MM.1S (cell line): ENCODE results near the gene CSTPP1.
"Not testable (repeated sequence)": the region's sequence is repeated elsewhere in the genome, so short reads cannot be mapped to it uniquely, and the experiment has no call there.

Experiments
- DNase-seq: peaks from one replicate; pipeline ENCODE4 v3.0.0-alpha.2; 2015
- H2AFZ ChIP-seq: fragments of 300-600 bp; sonication (generic); 2 replicates; pipeline ENCODE4 v1.6.0; 2016; ENCODE audit warnings: antibody characterized with exemption, low read length
- H3F3A ChIP-seq: fragments of 300-600 bp; sonication (generic); 2 replicates; pipeline ENCODE4 v1.6.1; 2016; ENCODE audit warnings: mild to moderate bottlenecking, antibody characterized with exemption, low read length, moderate library complexity, mixed read lengths; ENCODE audit not compliant: insufficient read depth
- H3K27ac ChIP-seq: fragments of 300-600 bp; sonication (generic); 2 replicates; pipeline ENCODE4 v1.5.1; 2016; ENCODE audit warnings: mild to moderate bottlenecking, low read length
- H3K27me3 ChIP-seq: fragments of 300-600 bp; sonication (generic); replicated peaks from 2 replicates; pipeline ENCODE4 v1.6.0; 2016; ENCODE audit warnings: low read length; ENCODE audit not compliant: insufficient read depth
- H3K36me3 ChIP-seq: fragments of 300-600 bp; sonication (generic); replicated peaks from 2 replicates; pipeline ENCODE4 v1.6.1; 2016; ENCODE audit warnings: mild to moderate bottlenecking, low read length, mixed read lengths; ENCODE audit not compliant: insufficient read depth
- H3K4me1 ChIP-seq: fragments of 300-600 bp; sonication (generic); 2 replicates; pipeline ENCODE4 v1.6.1; 2016; ENCODE audit warnings: low read length, mixed read lengths
- H3K4me2 ChIP-seq: fragments of 300-600 bp; sonication (generic); 2 replicates; pipeline ENCODE4 v1.6.0; 2016; ENCODE audit warnings: low read depth, low read length
- H3K4me3 ChIP-seq: fragments of 300-600 bp; sonication (generic); 2 replicates; pipeline ENCODE4 v1.5.1; 2016; ENCODE audit warnings: low read length, mixed read lengths
- H3K79me2 ChIP-seq: fragments of 300-600 bp; sonication (generic); 2 replicates; pipeline ENCODE4 v1.6.1; 2016; ENCODE audit warnings: mixed run types, low read length, mixed read lengths
- H3K9ac ChIP-seq: fragments of 300-600 bp; sonication (generic); 2 replicates; pipeline ENCODE4 v1.6.1; 2016; ENCODE audit warnings: low read length, mixed read lengths
- H3K9me2 ChIP-seq: fragments of 300-600 bp; sonication (generic); replicated peaks from 2 replicates; pipeline ENCODE4 v1.6.1; 2016; ENCODE audit warnings: mild to moderate bottlenecking, low read length, mixed read lengths; ENCODE audit not compliant: insufficient read depth
- H3K9me3 ChIP-seq: fragments of 300-600 bp; sonication (generic); replicated peaks from 2 replicates; pipeline ENCODE4 v1.6.1; 2016; ENCODE audit warnings: mild to moderate bottlenecking, low read length, mixed read lengths; ENCODE audit not compliant: insufficient read depth
- H4K20me1 ChIP-seq: fragments of 300-600 bp; sonication (generic); 2 replicates; pipeline ENCODE4 v1.6.1; 2016; ENCODE audit warnings: mild to moderate bottlenecking, low read length, moderate library complexity, mixed read lengths; ENCODE audit not compliant: insufficient read depth
- EZH2 ChIP-seq: fragments of 300-600 bp; sonication (generic); optimal IDR thresholded peaks from 2 replicates; pipeline ENCODE3; 2017; ENCODE audit warnings: low read depth, mild to moderate bottlenecking, antibody characterized with exemption, low read length, mixed read lengths
- EZH2phosphoT487 ChIP-seq: fragments of 300-600 bp; sonication (generic); IDR thresholded peaks from 2 replicates; pipeline ENCODE4 v1.6.1; 2018; ENCODE audit warnings: antibody characterized with exemption, low read length
- TF ChIP-seq, protein P1 (sequence below): fragments of 300-600 bp; sonication (generic); IDR thresholded peaks from 2 replicates; pipeline ENCODE4 v1.5.1; 2016; ENCODE audit warnings: antibody characterized with exemption, low read length, mixed read lengths

CSTPP1 gene

DNA sequence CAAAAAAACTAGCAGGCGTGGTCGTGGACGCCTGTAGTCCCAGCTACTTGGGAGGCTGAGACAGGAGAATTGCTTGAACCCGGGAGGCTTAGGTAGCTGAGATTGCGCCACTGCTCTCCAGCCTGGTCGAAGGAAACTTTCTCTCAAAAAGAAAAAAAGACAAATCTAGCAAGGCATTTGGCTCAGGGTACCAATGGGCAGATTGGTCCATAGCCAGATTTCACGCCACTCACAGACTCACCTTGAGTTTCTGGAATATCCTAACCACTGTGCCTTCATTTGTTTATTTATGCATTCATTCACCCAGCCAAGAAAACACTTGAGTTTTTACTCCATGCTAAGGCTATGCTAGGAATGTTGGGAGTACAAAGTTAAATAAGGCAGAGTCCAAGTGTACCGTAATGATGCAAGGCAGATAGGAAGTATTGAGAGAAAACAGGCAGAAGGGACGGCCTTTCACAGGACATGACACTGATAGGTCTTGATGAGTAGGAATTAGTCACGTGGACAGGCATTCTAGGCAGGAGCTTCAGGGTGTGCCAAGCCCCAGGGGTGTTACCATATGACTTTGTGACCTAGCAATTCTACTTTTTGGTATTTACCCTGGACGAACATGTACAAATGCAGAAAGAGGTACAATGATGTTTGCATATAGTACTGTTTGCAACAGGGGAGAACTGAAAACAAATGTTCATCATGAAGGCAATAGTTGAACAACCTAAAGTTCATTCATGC lies 252.7 kb downstream of the CSTPP1 start:
- H3K4me1 ChIP-seq, result 0 out of 2 replicates have a peak, but pooled peaks cover 7% of the 10 kb centered on the region
- H3K27ac ChIP-seq, result no peak overlapping the region
- no peaks in the 10 kb centered on the region for H3K36me3 ChIP-seq
- no peaks in the 10 kb centered on the region for H3K79me2 ChIP-seq
- H3K9ac ChIP-seq, result no peak overlapping the region
- H3F3A ChIP-seq, result peaks cover 15% of the 10 kb centered on the region
- no peaks in the 10 kb centered on the region for H3K9me3 ChIP-seq
- TF ChIP-seq EZH2phosphoT487, result no peak
- no peak for TF ChIP-seq EZH2
- TF ChIP-seq, protein P1, sequence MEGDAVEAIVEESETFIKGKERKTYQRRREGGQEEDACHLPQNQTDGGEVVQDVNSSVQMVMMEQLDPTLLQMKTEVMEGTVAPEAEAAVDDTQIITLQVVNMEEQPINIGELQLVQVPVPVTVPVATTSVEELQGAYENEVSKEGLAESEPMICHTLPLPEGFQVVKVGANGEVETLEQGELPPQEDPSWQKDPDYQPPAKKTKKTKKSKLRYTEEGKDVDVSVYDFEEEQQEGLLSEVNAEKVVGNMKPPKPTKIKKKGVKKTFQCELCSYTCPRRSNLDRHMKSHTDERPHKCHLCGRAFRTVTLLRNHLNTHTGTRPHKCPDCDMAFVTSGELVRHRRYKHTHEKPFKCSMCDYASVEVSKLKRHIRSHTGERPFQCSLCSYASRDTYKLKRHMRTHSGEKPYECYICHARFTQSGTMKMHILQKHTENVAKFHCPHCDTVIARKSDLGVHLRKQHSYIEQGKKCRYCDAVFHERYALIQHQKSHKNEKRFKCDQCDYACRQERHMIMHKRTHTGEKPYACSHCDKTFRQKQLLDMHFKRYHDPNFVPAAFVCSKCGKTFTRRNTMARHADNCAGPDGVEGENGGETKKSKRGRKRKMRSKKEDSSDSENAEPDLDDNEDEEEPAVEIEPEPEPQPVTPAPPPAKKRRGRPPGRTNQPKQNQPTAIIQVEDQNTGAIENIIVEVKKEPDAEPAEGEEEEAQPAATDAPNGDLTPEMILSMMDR, result no peak
- no peaks in the 10 kb centered on the region for H4K20me1 ChIP-seq
- no peak overlapping the region for H2AFZ ChIP-seq
- no peak for DNase-seq
- no peak overlapping the region for H3K4me3 ChIP-seq
- H3K9me2 ChIP-seq, result no peaks in the 10 kb centered on the region
- no peak overlapping the region for H3K4me2 ChIP-seq
- H3K27me3 ChIP-seq, result peaks cover 48% of the 10 kb centered on the region

DNA sequence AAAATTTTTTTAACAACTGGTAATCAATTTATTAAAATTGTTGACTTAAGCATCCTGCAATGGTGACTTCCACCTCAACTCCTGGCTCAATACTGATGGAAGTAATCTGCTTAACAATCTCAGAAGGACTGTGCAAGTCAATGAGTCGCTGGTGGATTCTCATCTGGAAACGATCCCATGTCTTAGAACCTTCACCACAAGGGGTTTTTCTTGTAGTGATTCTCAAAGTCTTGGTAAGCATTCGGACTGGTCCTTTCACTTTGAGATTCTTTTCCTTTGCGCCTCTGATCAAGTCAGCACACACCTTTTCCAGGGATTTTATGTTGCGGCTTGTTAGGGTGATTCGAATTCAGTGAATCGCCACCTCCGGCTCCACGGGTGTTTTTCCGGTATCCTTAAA lies 254.6 kb downstream of the CSTPP1 start:
- not testable (repeated sequence) for H3K79me2 ChIP-seq, DNase-seq, H2AFZ ChIP-seq, H3K4me3 ChIP-seq, H3K4me1 ChIP-seq, H3K4me2 ChIP-seq, H3K27ac ChIP-seq, H3K9me3 ChIP-seq, H4K20me1 ChIP-seq, H3K9ac ChIP-seq, H3K36me3 ChIP-seq, H3K9me2 ChIP-seq
- Histone ChIP-seq H3F3A (peaks cover 15% of the 10 kb centered on the region), H3K27me3 (peaks cover 33% of the 10 kb centered on the region)

DNA sequence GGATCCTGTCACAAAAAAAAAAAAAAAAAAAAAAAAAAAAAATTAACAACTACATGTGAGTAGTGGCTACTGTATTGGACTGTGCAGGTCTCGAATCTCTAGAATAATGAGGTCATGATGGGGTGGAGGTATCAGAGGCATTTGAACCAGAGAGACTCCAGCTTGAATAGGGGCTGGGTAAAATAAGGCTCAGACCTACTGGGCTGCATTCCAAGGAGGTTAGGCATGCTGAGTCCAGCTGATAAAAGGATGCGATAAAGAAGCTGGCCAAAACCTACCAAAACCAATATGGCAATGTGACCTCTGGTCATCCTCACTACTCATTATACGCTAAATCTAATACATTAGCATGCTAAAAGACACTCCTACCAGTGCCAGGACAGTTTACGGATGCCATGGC lies 255.6 kb downstream of the CSTPP1 start:
- Histone ChIP-seq H3K27me3 (peaks cover 30% of the 10 kb centered on the region), H3K9me2 (no peaks in the 10 kb centered on the region), H3K36me3 (no peaks in the 10 kb centered on the region), H3K4me2 (no peak overlapping the region), H3K9ac (no peak overlapping the region), H3K4me1 (no peaks in the 10 kb centered on the region), H3K4me3 (no peak overlapping the region), H3K79me2 (no peaks in the 10 kb centered on the region), H3K9me3 (no peaks in the 10 kb centered on the region), H3F3A (peaks cover 8% of the 10 kb centered on the region; the same call in 1 of the 2 replicates), H3K27ac (no peak overlapping the region), H2AFZ (no peak overlapping the region), H4K20me1 (no peaks in the 10 kb centered on the region)
- TF ChIP-seq EZH2, result no peak
- TF ChIP-seq, protein P1, result no peak
- no peak for DNase-seq

DNA sequence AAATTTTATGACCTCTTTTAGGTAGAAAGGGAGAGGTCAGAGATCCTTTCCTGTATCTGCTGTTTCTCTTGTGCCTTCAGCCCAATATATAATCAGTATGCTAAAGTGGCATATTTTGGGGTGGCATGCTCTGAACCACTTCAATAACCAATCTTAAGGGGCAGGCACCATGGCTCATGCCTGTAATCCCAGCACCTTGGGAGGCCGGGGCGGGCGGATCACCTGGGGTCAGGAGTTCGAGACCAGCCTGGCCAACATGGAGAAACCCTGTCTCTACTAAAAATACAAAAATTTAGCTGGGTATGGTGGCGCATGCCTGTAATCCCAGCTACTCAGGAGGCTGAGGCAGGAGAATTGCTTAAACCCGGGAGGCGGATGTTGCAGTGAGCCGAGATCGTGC lies 261.6 kb downstream of the CSTPP1 start:
- not testable (repeated sequence) for H3K27me3 ChIP-seq, H3K4me3 ChIP-seq, H3K9me3 ChIP-seq, H3K9me2 ChIP-seq, H3K79me2 ChIP-seq, DNase-seq, H3K4me2 ChIP-seq, H3K27ac ChIP-seq, H4K20me1 ChIP-seq, H3K9ac ChIP-seq, H3K4me1 ChIP-seq, H3K36me3 ChIP-seq, H3F3A ChIP-seq, H2AFZ ChIP-seq
